RWPE1 (cell line): ENCODE measurements around the gene DPF3.

ENCODE experiments used
- CTCF ChIA-PET: fragments of 350-600 bp; sonication (Branson Sonifier 250); formaldehyde crosslinking; extraction: SDS; loops from one replicate; lab custom pipeline; 2021; lab: Yijun Ruan, JAX
- POLR2A ChIA-PET: fragments of 400-600 bp; formaldehyde crosslinking; extraction: SDS; loops from one replicate; lab custom pipeline; 2020; ENCODE audit warnings: antibody characterized with exemption; ENCODE audit not compliant: low non-redundant PET; lab: Yijun Ruan, JAX
- DNase-seq: peaks from one replicate; pipeline ENCODE4 v3.0.0; 2012; ENCODE audit warnings: low spot score
- H3K27ac ChIP-seq: fragments of 450-650 bp; 2 replicates; pipeline ENCODE4 v1.5.1; 2017
- CTCF ChIP-seq: fragments of 450-650 bp; conservative IDR thresholded peaks from 2 replicates; pipeline ENCODE4 v1.5.1; 2017; ENCODE audit warnings: low read depth, mild to moderate bottlenecking

The DPF3 gene

GRCh38 chr14:72708222-72708621, 185.7 kb downstream of the DPF3 start:
- no peak overlapping the region for H3K27ac ChIP-seq
- CTCF ChIA-PET: no interaction called here
- POLR2A ChIA-PET: no interaction called here
- no peak for DNase-seq
- no peak for TF ChIP-seq CTCF

GRCh38 chr14:72706485-72706884, 187.4 kb downstream of the DPF3 start:
- POLR2A ChIA-PET: no interaction called here
- DNase-seq: no peak
- CTCF ChIA-PET: interaction anchor here (0.5 to 0.6 kb wide), 2 partner anchors 162 to 1042 kb away, joined by 3 read pairs; no protein-coding TSS in a partner anchor
- no peak overlapping the region for H3K27ac ChIP-seq
- no peak for TF ChIP-seq CTCF

- DNase-seq: no peak
- POLR2A ChIA-PET: no interaction called here
- no peak overlapping the region for H3K27ac ChIP-seq
- CTCF ChIA-PET: interaction anchor here (0.6 to 0.9 kb wide), 2 partner anchors 190 to 1023 kb away, joined by 4 read pairs; no protein-coding TSS in a partner anchor
- no peak for TF ChIP-seq CTCF
Observed at GRCh38 chr14:72704502-72704901, 189.4 kb downstream of the DPF3 start.

- no peak overlapping the region for H3K27ac ChIP-seq
- ChIA-PET CTCF (no interaction called here), POLR2A (no interaction called here)
- TF ChIP-seq CTCF: no peak
- DNase-seq: no peak
Observed at GRCh38 chr14:72701605-72702004, 192.3 kb downstream of the DPF3 start.

- H3K27ac ChIP-seq: no peak overlapping the region
- ChIA-PET CTCF (no interaction called here), POLR2A (no interaction called here)
- no peak for DNase-seq
- no peak for TF ChIP-seq CTCF
Observed at GRCh38 chr14:72701237-72701565, 192.7 kb downstream of the DPF3 start.

GRCh38 chr14:72700338-72701236, 193.3 kb downstream of the DPF3 start:
- POLR2A ChIA-PET: no interaction called here
- H3K27ac ChIP-seq: peak overlapping the region; percentile 31
- no peak for DNase-seq
- no peak for TF ChIP-seq CTCF
- CTCF ChIA-PET: interaction anchor here (1.1 kb wide), 1 partner anchor 127 kb away, joined by 4 read pairs; no protein-coding TSS in a partner anchor
